ENCODE measurements around the gene EFCAB11. TPM values are rescaled to one million over a fixed set of nuclear protein-coding genes. Genes with fewer than 3 reads are reported as not detected.
A peak's percentile ranks its signal among the peaks of the same experiment; 100 is the strongest.

Gene EFCAB11
- total RNA-seq, 6 donors from 2014 or later: 1.9 to 9.4 (median 4.6) TPM

DNA sequence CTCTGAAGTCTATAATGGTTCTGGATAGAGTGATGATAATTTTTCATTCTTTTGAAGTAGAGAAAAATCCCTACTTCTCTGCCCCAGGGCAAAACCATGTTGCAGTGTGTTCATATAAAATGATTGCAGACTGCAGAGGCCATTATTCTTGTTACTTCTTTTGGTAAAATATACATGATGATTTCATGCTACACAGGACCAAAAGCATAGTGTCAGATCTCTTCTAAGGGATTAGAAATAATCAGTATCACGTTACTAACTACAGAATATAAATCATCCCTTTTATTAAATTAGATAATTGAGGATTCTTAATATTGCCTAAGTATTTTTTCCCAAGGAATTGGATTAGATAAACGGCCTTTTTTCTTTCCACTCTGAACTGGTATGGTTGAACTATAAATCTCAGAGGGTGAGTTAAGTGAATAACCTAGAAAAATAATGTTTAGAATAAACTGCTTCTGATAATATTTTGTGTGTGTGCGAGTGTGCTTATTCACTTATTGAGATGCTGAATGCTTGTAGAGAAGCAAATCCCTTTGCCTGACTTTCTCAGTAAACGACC lies 156.2 kb downstream of the EFCAB11 start:
- no peak for TF ChIP-seq EP300 (IDR thresholded peaks at IDR 0.05)
- TF ChIP-seq POLR2AphosphoS5 (IDR thresholded peaks at IDR 0.05): no peak
- TF ChIP-seq POLR2A (IDR thresholded peaks at IDR 0.05): no peak
- TF ChIP-seq, protein P1, sequence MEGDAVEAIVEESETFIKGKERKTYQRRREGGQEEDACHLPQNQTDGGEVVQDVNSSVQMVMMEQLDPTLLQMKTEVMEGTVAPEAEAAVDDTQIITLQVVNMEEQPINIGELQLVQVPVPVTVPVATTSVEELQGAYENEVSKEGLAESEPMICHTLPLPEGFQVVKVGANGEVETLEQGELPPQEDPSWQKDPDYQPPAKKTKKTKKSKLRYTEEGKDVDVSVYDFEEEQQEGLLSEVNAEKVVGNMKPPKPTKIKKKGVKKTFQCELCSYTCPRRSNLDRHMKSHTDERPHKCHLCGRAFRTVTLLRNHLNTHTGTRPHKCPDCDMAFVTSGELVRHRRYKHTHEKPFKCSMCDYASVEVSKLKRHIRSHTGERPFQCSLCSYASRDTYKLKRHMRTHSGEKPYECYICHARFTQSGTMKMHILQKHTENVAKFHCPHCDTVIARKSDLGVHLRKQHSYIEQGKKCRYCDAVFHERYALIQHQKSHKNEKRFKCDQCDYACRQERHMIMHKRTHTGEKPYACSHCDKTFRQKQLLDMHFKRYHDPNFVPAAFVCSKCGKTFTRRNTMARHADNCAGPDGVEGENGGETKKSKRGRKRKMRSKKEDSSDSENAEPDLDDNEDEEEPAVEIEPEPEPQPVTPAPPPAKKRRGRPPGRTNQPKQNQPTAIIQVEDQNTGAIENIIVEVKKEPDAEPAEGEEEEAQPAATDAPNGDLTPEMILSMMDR (IDR thresholded peaks at IDR 0.05): no peak
- WGBS, 2 donors: 83 to 86% methylated on average over 4 of the region's 4 CpGs
- no peak for DNase-seq

DNA sequence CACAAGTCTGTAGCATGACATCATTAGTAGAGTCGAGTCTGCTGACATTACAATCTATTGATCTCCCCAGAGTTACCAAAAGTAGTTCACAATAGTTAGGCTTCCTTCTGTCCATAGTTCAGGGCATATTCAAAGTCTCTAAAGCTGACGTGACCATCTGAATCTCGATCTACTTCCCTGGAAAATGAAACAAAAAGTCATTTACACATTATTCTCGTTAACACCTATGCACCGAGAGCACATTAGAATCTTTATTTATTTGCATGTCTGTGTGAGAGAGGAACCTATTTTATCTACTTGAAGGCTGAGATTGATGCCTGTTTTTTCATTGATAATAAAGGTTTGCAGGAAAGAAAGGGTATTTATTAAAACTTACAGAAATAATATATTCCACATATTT lies 157.4 kb downstream of the EFCAB11 start:
- no peaks in the 10 kb centered on the region for H3K36me3 ChIP-seq
- no peak for TF ChIP-seq POLR2AphosphoS5 (IDR thresholded peaks at IDR 0.05)
- TF ChIP-seq, protein P1 (IDR thresholded peaks at IDR 0.05): no peak
- TF ChIP-seq POLR2A (IDR thresholded peaks at IDR 0.05): no peak
- TF ChIP-seq EP300 (IDR thresholded peaks at IDR 0.05): no peak
- DNase-seq (no peak), ATAC-seq (ENCODE audit: low FRiP score in 2 of 2) (no peak)
- H3K4me1 ChIP-seq: peaks cover 0 to 3% (median 0%) of the 10 kb centered on the region in 4 donors
- no peak overlapping the region for H3K27ac ChIP-seq
- 76 to 91% methylated on average over 5 of the region's 5 CpGs for WGBS, 2 donors
- no peaks in the 10 kb centered on the region for H3K9me3 ChIP-seq
- no peak overlapping the region for H3K4me3 ChIP-seq
- no peaks in the 10 kb centered on the region for H3K27me3 ChIP-seq

More for the DNA sequence above, 156.2 kb downstream of the EFCAB11 start:
- no peak for ATAC-seq (ENCODE audit: low FRiP score in 2 of 2)
- Histone ChIP-seq H3K27ac (no peak overlapping the region), H3K9me3 (no peaks in the 10 kb centered on the region), H3K4me1 (peaks cover 0 to 3% (median 0%) of the 10 kb centered on the region in 4 donors), H3K27me3 (no peaks in the 10 kb centered on the region), H3K4me3 (no peak overlapping the region), H3K36me3 (no peaks in the 10 kb centered on the region)

DNA sequence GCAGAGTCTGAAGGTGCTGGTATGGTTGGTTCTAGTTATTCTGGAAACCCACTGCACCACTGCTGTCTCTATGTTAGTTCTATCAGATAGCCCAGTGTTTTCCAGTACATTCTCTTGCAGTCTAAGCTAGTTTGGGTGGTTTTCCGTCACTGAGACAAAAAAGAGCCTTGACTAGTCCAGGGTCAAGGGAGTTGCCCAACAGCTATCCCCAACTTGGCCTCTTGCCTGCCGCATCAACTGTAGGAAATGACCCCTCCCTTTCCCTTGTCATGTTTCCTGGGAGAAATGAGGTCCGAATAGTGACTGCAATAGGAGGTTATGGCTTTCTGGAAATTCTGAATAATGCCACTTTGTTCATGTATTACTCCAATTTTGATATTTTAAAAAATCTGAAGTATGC lies 160.4 kb downstream of the EFCAB11 start:
- H3K27me3 ChIP-seq: no peaks in the 10 kb centered on the region
- H3K4me1 ChIP-seq: peaks cover 0 to 3% (median 0%) of the 10 kb centered on the region in 4 donors
- 61 to 62% methylated on average over 3 of the region's 3 CpGs for whole genome bisulfite sequencing, 2 donors
- no peaks in the 10 kb centered on the region for H3K9me3 ChIP-seq
- no peak overlapping the region for H3K4me3 ChIP-seq
- TF ChIP-seq EP300 (IDR thresholded peaks at IDR 0.05): no peak
- TF ChIP-seq POLR2A (IDR thresholded peaks at IDR 0.05): no peak
- TF ChIP-seq POLR2AphosphoS5 (IDR thresholded peaks at IDR 0.05): no peak
- TF ChIP-seq, protein P1 (IDR thresholded peaks at IDR 0.05): no peak
- no peak overlapping the region for H3K27ac ChIP-seq
- DNase-seq (no peak), ATAC-seq (ENCODE audit: low FRiP score in 2 of 2) (peak; percentile 40 to 77)
- H3K36me3 ChIP-seq: no peaks in the 10 kb centered on the region

DNA sequence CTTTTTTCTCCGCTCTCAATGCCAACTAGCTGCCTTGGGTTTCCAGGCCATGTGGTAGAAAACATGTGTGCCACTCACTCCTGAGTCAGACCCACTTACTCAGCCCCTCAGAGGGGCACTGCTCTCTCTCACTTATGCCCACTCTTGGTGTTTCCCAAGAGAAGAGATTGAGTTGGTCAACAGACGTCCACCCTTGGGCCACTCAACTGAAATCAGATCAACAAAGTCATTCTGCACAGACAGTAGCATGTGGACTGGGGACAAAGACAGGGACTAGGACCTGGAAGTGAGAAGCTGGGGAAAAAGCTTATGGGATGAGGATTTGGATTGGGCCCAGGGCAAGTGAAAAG lies 161.2 kb downstream of the EFCAB11 start:
- no peak for ATAC-seq (ENCODE audit: low FRiP score in 2 of 2)
- Histone ChIP-seq H3K27me3 (no peaks in the 10 kb centered on the region), H3K27ac (no peak overlapping the region), H3K4me1 (peaks cover 0 to 3% (median 0%) of the 10 kb centered on the region in 4 donors), H3K4me3 (no peak overlapping the region), H3K36me3 (no peaks in the 10 kb centered on the region), H3K9me3 (no peaks in the 10 kb centered on the region)
- 92 to 95% methylated on average over 2 of the region's 2 CpGs for WGBS, 2 donors
- TF ChIP-seq POLR2AphosphoS5 (IDR thresholded peaks at IDR 0.05) (no peak), EP300 (IDR thresholded peaks at IDR 0.05) (no peak), POLR2A (IDR thresholded peaks at IDR 0.05) (no peak)
- TF ChIP-seq, protein P1 (IDR thresholded peaks at IDR 0.05): no peak
- no peak for DNase-seq
